ENCODE results near the gene COQ8A. TPM values are rescaled to one million over a fixed set of nuclear protein-coding genes. Genes with fewer than 3 reads are reported as not detected.
A peak's percentile ranks its signal among the peaks of the same experiment; 100 is the strongest.

The COQ8A gene
- total and polyA plus RNA-seq, 4 donors, result 16.2 to 50.5 (median 29.1) TPM

DNA sequence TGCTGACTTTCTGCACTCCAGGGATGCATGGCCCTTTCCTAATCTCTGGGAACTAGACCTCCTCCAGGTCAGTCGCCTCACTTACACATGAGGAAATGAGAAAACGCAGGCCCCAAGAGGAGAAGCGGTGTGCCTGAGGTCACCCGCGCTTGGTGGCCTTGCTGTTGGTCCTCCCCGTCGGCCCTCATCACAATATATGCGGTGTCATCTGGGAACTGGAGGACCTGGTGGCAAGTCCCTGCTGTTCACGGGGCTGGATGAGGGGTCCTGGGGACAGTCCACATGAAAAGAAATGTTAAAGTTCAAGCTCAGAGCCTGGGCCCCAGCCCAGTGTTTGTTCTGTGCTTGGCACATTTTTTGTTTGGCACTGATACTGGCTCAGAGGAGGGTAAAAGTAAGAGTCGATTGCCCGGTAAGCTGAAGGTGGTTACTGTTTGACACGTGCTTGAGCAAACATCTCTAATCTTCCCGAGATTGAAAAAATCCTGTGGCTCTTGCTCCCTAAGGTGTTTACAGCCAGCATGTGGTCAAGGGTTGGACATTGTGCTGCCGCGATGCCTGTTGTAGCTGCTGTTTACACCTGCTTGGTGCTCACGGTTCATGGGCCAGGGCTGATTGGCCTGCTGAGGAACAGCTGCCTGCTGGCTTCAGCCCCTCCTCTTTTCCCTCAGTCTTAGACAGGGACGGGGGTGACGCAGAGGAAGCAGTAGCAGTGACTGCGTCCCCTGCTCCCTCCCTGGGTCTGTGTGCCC is 5.2 kb downstream of the COQ8A start:
- TF ChIP-seq, protein P1, sequence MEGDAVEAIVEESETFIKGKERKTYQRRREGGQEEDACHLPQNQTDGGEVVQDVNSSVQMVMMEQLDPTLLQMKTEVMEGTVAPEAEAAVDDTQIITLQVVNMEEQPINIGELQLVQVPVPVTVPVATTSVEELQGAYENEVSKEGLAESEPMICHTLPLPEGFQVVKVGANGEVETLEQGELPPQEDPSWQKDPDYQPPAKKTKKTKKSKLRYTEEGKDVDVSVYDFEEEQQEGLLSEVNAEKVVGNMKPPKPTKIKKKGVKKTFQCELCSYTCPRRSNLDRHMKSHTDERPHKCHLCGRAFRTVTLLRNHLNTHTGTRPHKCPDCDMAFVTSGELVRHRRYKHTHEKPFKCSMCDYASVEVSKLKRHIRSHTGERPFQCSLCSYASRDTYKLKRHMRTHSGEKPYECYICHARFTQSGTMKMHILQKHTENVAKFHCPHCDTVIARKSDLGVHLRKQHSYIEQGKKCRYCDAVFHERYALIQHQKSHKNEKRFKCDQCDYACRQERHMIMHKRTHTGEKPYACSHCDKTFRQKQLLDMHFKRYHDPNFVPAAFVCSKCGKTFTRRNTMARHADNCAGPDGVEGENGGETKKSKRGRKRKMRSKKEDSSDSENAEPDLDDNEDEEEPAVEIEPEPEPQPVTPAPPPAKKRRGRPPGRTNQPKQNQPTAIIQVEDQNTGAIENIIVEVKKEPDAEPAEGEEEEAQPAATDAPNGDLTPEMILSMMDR (IDR thresholded peaks at IDR 0.05; ENCODE audit: control extremely low read depth, extremely low read depth), result no peak

DNA sequence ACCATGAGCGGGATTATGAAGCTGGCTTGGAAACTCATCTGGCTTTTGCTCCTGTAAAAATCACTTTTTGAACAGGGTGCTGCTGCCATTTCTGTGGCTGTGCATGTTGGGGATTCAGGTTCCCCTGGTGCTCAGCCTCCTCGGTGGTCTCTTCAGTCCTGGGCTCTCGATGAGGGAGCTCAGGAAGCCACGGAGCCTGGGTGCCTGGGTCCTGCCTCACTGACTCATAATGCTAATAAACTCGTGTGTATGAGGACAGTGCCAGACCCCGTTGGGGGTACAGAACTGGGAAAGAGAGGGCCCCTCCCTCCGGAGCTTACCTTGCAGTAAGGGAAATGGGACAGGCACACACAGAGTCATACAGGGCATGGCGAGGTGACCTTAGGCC is 5.8 kb downstream of the COQ8A start:
- ATAC-seq (ENCODE audit: insufficient read depth, low FRiP score) (no peak), DNase-seq (no peak)
- Histone ChIP-seq H3K36me3 (ENCODE audit: control insufficient read depth in 4 of 4, insufficient read depth in 4 of 4, low read length in 4 of 4) (no peaks in the 10 kb centered on the region), H3K4me1 (ENCODE audit: control insufficient read depth in 5 of 5, insufficient read depth in 5 of 5, low read length in 5 of 5) (peaks cover 0 to 32% (median 15%) of the 10 kb centered on the region in 5 donors), H3K4me3 (no peak overlapping the region), H3K27me3 (ENCODE audit: control insufficient read depth in 3 of 3, insufficient read depth in 3 of 3, low read length in 2 of 3) (no peaks in the 10 kb centered on the region), H3K9me3 (ENCODE audit: control insufficient read depth in 4 of 4, insufficient read depth in 3 of 4, low read length in 3 of 4) (peaks cover 0 to 6% (median 1%) of the 10 kb centered on the region in 4 donors), H3K27ac (ENCODE audit: low read depth in 1 of 2, low read length in 1 of 2) (peak overlapping the region; percentile 59 to 79), H3K9ac (ENCODE audit: insufficient read depth in 1 of 2, low read length in 2 of 2) (no peak overlapping the region)
- TF ChIP-seq, protein P1 (IDR thresholded peaks at IDR 0.05; ENCODE audit: control extremely low read depth, extremely low read depth), result no peak
- 64 to 76% methylated on average over 8 of the region's 8 CpGs for WGBS, 2 donors

More for the DNA sequence above, 5.2 kb downstream of the COQ8A start:
- DNase-seq, result peak in 2 of 3 donors; percentile 16 to 52
- H3K4me1 ChIP-seq (ENCODE audit: control insufficient read depth in 5 of 5, insufficient read depth in 5 of 5, low read length in 5 of 5), result peaks cover 0 to 34% (median 16%) of the 10 kb centered on the region in 5 donors
- no peak overlapping the region for H3K4me3 ChIP-seq
- H3K27me3 ChIP-seq (ENCODE audit: control insufficient read depth in 3 of 3, insufficient read depth in 3 of 3, low read length in 2 of 3), result no peaks in the 10 kb centered on the region
- no peaks in the 10 kb centered on the region for H3K36me3 ChIP-seq (ENCODE audit: control insufficient read depth in 4 of 4, insufficient read depth in 4 of 4, low read length in 4 of 4)
- WGBS, 2 donors, result 59 to 63% methylated on average over 19 of the region's 19 CpGs
- no peak overlapping the region for H3K9ac ChIP-seq (ENCODE audit: insufficient read depth in 1 of 2, low read length in 2 of 2)
- ATAC-seq (ENCODE audit: insufficient read depth, low FRiP score), result no peak
- H3K9me3 ChIP-seq (ENCODE audit: control insufficient read depth in 4 of 4, insufficient read depth in 3 of 4, low read length in 3 of 4), result peaks cover 0 to 6% (median 1%) of the 10 kb centered on the region in 4 donors
- peak overlapping the region; percentile 59 to 79 for H3K27ac ChIP-seq (ENCODE audit: low read depth in 1 of 2, low read length in 1 of 2)

DNA sequence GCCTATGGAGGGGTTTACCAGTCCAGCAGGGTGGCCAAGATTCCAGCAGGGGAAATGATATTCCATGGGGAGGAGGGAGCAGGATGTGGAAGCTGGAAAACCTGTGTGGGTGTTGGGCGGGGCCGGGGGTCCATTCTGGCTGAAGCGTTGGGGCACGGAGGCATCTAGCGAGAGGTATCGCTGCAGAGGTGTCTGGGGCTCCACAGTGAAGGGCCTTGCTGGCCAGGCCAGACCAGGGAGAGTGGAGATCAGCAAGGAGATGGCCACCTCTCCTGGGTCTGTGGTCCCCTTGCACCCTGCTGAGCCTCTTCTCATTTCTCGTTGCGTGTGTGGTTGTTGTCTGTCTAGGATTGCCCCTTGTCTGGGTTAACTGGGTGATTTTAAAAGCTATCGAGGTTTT is 6.2 kb downstream of the COQ8A start:
- H3K27ac ChIP-seq (ENCODE audit: low read depth in 1 of 2, low read length in 1 of 2), result peak overlapping the region; percentile 59 to 79
- no peaks in the 10 kb centered on the region for H3K36me3 ChIP-seq (ENCODE audit: control insufficient read depth in 4 of 4, insufficient read depth in 4 of 4, low read length in 4 of 4)
- H3K4me3 ChIP-seq, result no peak overlapping the region
- no peak overlapping the region for H3K9ac ChIP-seq (ENCODE audit: insufficient read depth in 1 of 2, low read length in 2 of 2)
- 86 to 88% methylated on average over 9 of the region's 9 CpGs for WGBS, 2 donors
- TF ChIP-seq, protein P1 (IDR thresholded peaks at IDR 0.05; ENCODE audit: control extremely low read depth, extremely low read depth), result no peak
- no peak for DNase-seq
- ATAC-seq (ENCODE audit: insufficient read depth, low FRiP score), result no peak
- H3K4me1 ChIP-seq (ENCODE audit: control insufficient read depth in 5 of 5, insufficient read depth in 5 of 5, low read length in 5 of 5), result peaks cover 0 to 29% (median 15%) of the 10 kb centered on the region in 5 donors
- peaks cover 0 to 6% (median 1%) of the 10 kb centered on the region in 4 donors for H3K9me3 ChIP-seq (ENCODE audit: control insufficient read depth in 4 of 4, insufficient read depth in 3 of 4, low read length in 3 of 4)
- no peaks in the 10 kb centered on the region for H3K27me3 ChIP-seq (ENCODE audit: control insufficient read depth in 3 of 3, insufficient read depth in 3 of 3, low read length in 2 of 3)

Measured in lung (tissue), 12 donors.